IMR-90 (cell line): Measurements from ENCODE around the gene ARSB. TPM values are rescaled to one million over a fixed set of nuclear protein-coding genes. Genes with fewer than 3 reads are reported as not detected.

ENCODE experiments used
- ATAC-seq: fragments of 200-7000 bp; cut with Tn5 transposase; 2 replicates; pipeline ENCODE4 v1.9.1; 2020; ENCODE audit warnings: low read depth, mild to moderate bottlenecking, moderate library complexity
- BruUV-seq: library from RNA; stranded (reverse); fragments of 400-500 nt; replicated peaks from 2 replicates; lab custom pipeline; 2021; lab: Mats Ljungman, UMichigan
- CTCF ChIA-PET: fragments of 300-600 bp; formaldehyde crosslinking; extraction: SDS; loops from one replicate; lab custom pipeline; 2021; ENCODE audit warnings: antibody characterized with exemption; lab: Yijun Ruan, JAX
- POLR2A ChIA-PET: fragments of 300-600 bp; sonication (Branson Sonifier 250); formaldehyde crosslinking; loops from one replicate; lab custom pipeline; 2022; ENCODE audit warnings: antibody characterized with exemption; ENCODE audit not compliant: unreplicated experiment; lab: Charles Lee
- DNase-seq: peaks from one replicate; pipeline ENCODE4 v3.0.0; 2013
- H2AFZ ChIP-seq: replicated peaks from 2 replicates; pipeline ENCODE3; 2013; ENCODE audit warnings: low read length, mild to moderate bottlenecking; ENCODE audit not compliant: poor library complexity
- H2AK5ac ChIP-seq: 2 replicates; pipeline ENCODE4 v1.6.1; 2013; ENCODE audit warnings: low read depth, low read length, inconsistent platforms
- H2AK9ac ChIP-seq: replicated peaks from 2 replicates; pipeline ENCODE3; 2013; ENCODE audit warnings: mild to moderate bottlenecking, low read depth, low read length, moderate library complexity; ENCODE audit not compliant: poor library complexity
- H2BK120ac ChIP-seq: 2 replicates; pipeline ENCODE4 v1.6.1; 2013; ENCODE audit warnings: low read depth, low read length, inconsistent platforms
- H2BK15ac ChIP-seq: 3 replicates; pipeline ENCODE4 v1.6.1; 2013; ENCODE audit warnings: low read depth, low read length, inconsistent platforms
- H2BK20ac ChIP-seq: 2 replicates; pipeline ENCODE4 v1.6.1; 2013; ENCODE audit warnings: low read depth, mild to moderate bottlenecking, inconsistent platforms, low read length, moderate library complexity
- H2BK5ac ChIP-seq: 2 replicates; pipeline ENCODE4 v1.6.1; 2013; ENCODE audit warnings: mild to moderate bottlenecking, low read depth, low read length, inconsistent platforms; ENCODE audit not compliant: poor library complexity, severe bottlenecking
- H3K14ac ChIP-seq: replicated peaks from 2 replicates; pipeline ENCODE4 v1.6.1; 2013; ENCODE audit warnings: low read depth, low read length, inconsistent platforms
- H3K18ac ChIP-seq: 2 replicates; pipeline ENCODE4 v1.6.1; 2013; ENCODE audit warnings: low read depth, low read length, control low read depth
- H3K23ac ChIP-seq: 2 replicates; pipeline ENCODE4 v1.6.1; 2013; ENCODE audit warnings: low read depth, low read length, inconsistent platforms
- H3K27ac ChIP-seq: 2 replicates; pipeline ENCODE4 v1.5.1; 2013; ENCODE audit warnings: mild to moderate bottlenecking, control low read depth, low read length; ENCODE audit not compliant: insufficient read depth
- H3K27me3 ChIP-seq: 2 replicates; pipeline ENCODE4 v1.6.1; 2013; ENCODE audit warnings: low read length; ENCODE audit not compliant: control insufficient read depth, insufficient read depth
- H3K36me3 ChIP-seq: 2 replicates; pipeline ENCODE4 v1.6.1; 2013; ENCODE audit warnings: low read length, mixed read lengths; ENCODE audit not compliant: control insufficient read depth, insufficient read depth
- H3K4ac ChIP-seq: 2 replicates; pipeline ENCODE4 v1.6.1; 2013; ENCODE audit warnings: low read depth, low read length, inconsistent platforms
- H3K4me1 ChIP-seq: 2 replicates; pipeline ENCODE4 v1.6.1; 2013; ENCODE audit warnings: low read length, mixed read lengths; ENCODE audit not compliant: control insufficient read depth, insufficient read depth
- H3K4me2 ChIP-seq: 2 replicates; pipeline ENCODE4 v1.6.1; 2013; ENCODE audit warnings: low read depth, mild to moderate bottlenecking, control low read depth, low read length, moderate library complexity
- H3K4me3 ChIP-seq: 2 replicates; pipeline ENCODE4 v1.5.1; 2013; ENCODE audit warnings: low read depth, mild to moderate bottlenecking, control low read depth, low read length, moderate library complexity; ENCODE audit not compliant: insufficient read depth
- H3K56ac ChIP-seq: 2 replicates; pipeline ENCODE4 v1.6.1; 2013; ENCODE audit warnings: low read length, inconsistent platforms; ENCODE audit not compliant: insufficient read depth; ENCODE audit errors: extremely low read depth
- H3K79me1 ChIP-seq, 2 experiments: 2 replicates each; pipeline ENCODE4 v1.6.1; 2013; ENCODE audit warnings: low read length in 2 of 2, inconsistent platforms in 1 of 2, low read depth in 1 of 2
- H3K9ac ChIP-seq: 2 replicates; pipeline ENCODE4 v1.6.1; 2013; ENCODE audit warnings: low read depth, low read length, control low read depth
- H3K9me1 ChIP-seq: 2 replicates; pipeline ENCODE4 v1.6.1; 2013; ENCODE audit warnings: low read length, inconsistent platforms; ENCODE audit not compliant: insufficient read depth
- H3K9me3 ChIP-seq: 2 replicates; pipeline ENCODE4 v1.6.1; 2013; ENCODE audit warnings: low read length; ENCODE audit not compliant: control insufficient read depth, insufficient read depth
- H4K20me1 ChIP-seq: 2 replicates; pipeline ENCODE4 v1.6.1; 2013; ENCODE audit warnings: low read length, inconsistent platforms; ENCODE audit not compliant: insufficient read depth
- H4K5ac ChIP-seq: 2 replicates; pipeline ENCODE4 v1.6.1; 2013; ENCODE audit warnings: mild to moderate bottlenecking, low read depth, low read length, control low read depth
- H4K8ac ChIP-seq, 2 experiments: 2 replicates each; pipeline ENCODE4 v1.6.1; 2013; ENCODE audit warnings: low read depth in 2 of 2, low read length in 2 of 2, control low read depth in 1 of 2, inconsistent platforms in 1 of 2
- H4K91ac ChIP-seq: 2 replicates; pipeline ENCODE4 v1.6.1; 2013; ENCODE audit warnings: low read depth, low read length, inconsistent platforms; ENCODE audit not compliant: insufficient read depth
- BHLHE40 ChIP-seq: fragments of 150-350 bp; IDR thresholded peaks from 2 replicates; pipeline ENCODE4 v1.6.1; 2016; ENCODE audit warnings: mild to moderate bottlenecking, low read depth, low read length
- CEBPB ChIP-seq: IDR thresholded peaks from 2 replicates; pipeline ENCODE4 v1.6.1; 2012; ENCODE audit warnings: low read depth, low read length, improper control_type of control experiment
- FOS ChIP-seq: fragments of 150-350 bp; IDR thresholded peaks from 2 replicates; pipeline ENCODE4 v1.6.1; 2016; ENCODE audit warnings: low read depth, low read length
- MAFK ChIP-seq: IDR thresholded peaks from 2 replicates; pipeline ENCODE4 v1.6.1; 2012; ENCODE audit warnings: low read depth, low read length, improper control_type of control experiment
- RAD21 ChIP-seq: IDR thresholded peaks from 2 replicates; pipeline ENCODE4 v1.6.1; 2012; ENCODE audit warnings: low read length, improper control_type of control experiment
- RCOR1 ChIP-seq: IDR thresholded peaks from 2 replicates; pipeline ENCODE4 v1.6.1; 2012; ENCODE audit warnings: mild to moderate bottlenecking, low read length, improper control_type of control experiment; ENCODE audit not compliant: insufficient replicate concordance
- RFX5 ChIP-seq: IDR thresholded peaks from 2 replicates; pipeline ENCODE4 v1.8.0; 2012; ENCODE audit warnings: low read depth, mild to moderate bottlenecking, low read length, moderate library complexity
- WGBS, 2 experiments: methylation state at CpG; one replicate each; pipeline versions ENCODE4 v1.1.5 to v1.1.7; 2013; ENCODE audit warnings: missing lambda C conversion rate in 2 of 2; ENCODE audit not compliant: insufficient read length in 1 of 2; ENCODE audit errors: extremely low coverage in 2 of 2; 5-methylcytosine and 5-hydroxymethylcytosine counted together
- dilution Hi-C: fragments of 300-500 bp; cut with HindIII; formaldehyde crosslinking; loops from one replicate; pipeline ENCODE4 v1.14.3; 2018; ENCODE audit warnings: low sequenced_read_pairs; ENCODE audit not compliant: unreplicated experiment
- in situ Hi-C: fragments of 300-500 bp; cut with MboI; formaldehyde crosslinking; loops from 3 replicates; pipeline ENCODE4 v1.14.3; 2019; ENCODE audit warnings: low sequenced_read_pairs, inconsistent platforms, mixed read lengths
- intact Hi-C: fragments of 100-400 bp; cut with micrococcal nuclease; formaldehyde crosslinking; loops from 2 replicates; pipeline ENCODE4 v1.10.0; 2022
- polyA plus RNA-seq, 3 experiments: library from polyadenylated mRNA; depleted of rRNA; stranded (reverse); fragments of >200 nt; gene quantifications; 2 replicates each; pipeline ENCODE4 v1.2.3, GENCODE V29; 2012; ENCODE audit warnings: low replicate concordance in 1 of 3
- total RNA-seq: library from RNA; depleted of rRNA; stranded (reverse); fragments of >200 nt; gene quantifications from 2 replicates; pipeline ENCODE4 v1.2.3, GENCODE V29; 2012
- TF ChIP-seq, protein P1 (sequence below): conservative IDR thresholded peaks from 2 replicates; pipeline ENCODE4 v1.5.1; 2012; ENCODE audit warnings: mild to moderate bottlenecking, low read depth, low read length, improper control_type of control experiment
- TF ChIP-seq, protein P2 (sequence below): fragments of 150-350 bp; IDR thresholded peaks from 2 replicates; pipeline ENCODE4 v1.6.1; 2016; ENCODE audit warnings: low read depth, mild to moderate bottlenecking, low read length, moderate library complexity, borderline replicate concordance

Gene ARSB
- total and polyA plus RNA-seq, 2 of the 4 experiments (the other 2 are of a cell fraction) = 16.0 to 16.3 TPM

DNA sequence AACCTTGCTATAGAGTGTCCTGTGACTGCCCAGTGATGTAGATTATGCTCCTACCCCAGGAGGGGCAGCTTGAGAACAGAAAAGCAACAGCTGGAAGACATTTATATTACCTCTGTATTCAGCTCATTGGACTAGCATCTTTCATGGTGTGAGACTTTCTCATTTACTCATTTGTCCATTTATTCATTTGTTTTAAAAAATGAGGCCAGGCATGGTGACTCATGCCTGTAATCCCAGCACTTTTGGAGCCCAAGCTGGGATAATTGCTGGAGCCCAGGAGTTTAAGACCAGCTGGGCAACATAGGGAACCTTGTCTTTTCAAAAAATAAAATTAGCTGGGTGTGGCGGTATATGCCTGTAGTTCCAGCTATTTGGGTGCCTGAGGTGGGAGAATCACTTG is 206.6 kb downstream of the ARSB start:
- peaks cover 3% of the 10 kb centered on the region; the same call in 1 of the 2 replicates for H3K9me3 ChIP-seq
- no peak overlapping the region for H2AK9ac ChIP-seq
- H2BK15ac ChIP-seq = peak overlapping the region; percentile 67; the same call in 1 of the 3 replicates
- peaks cover 20% of the 10 kb centered on the region for H3K4me1 ChIP-seq
- H3K4me3 ChIP-seq = no peak overlapping the region
- no peak overlapping the region; the same call in 1 of the 2 replicates for H4K5ac ChIP-seq
- H2AFZ ChIP-seq = no peak overlapping the region
- H3K4me2 ChIP-seq = no peak overlapping the region
- H3K14ac ChIP-seq = no peak overlapping the region
- H2BK20ac ChIP-seq = peak overlapping the region; percentile 70; the same call in 1 of the 2 replicates
- peak overlapping the region in 1 of 2 experiments; percentile 76; a peak in 2 of 4 replicates for H4K8ac ChIP-seq
- DNase-seq = peak; percentile 81
- peak; percentile 71 for ATAC-seq
- H3K27me3 ChIP-seq = no peaks in the 10 kb centered on the region
- ChIA-PET POLR2A (no interaction called here), CTCF (no interaction called here)
- H3K79me1 ChIP-seq = no peaks in the 10 kb centered on the region
- peak overlapping the region; percentile 57 for H2AK5ac ChIP-seq
- H3K18ac ChIP-seq = peak overlapping the region; percentile 90; the same call in 1 of the 2 replicates
- H3K9ac ChIP-seq = no peak overlapping the region
- H2BK5ac ChIP-seq = peak overlapping the region; percentile 2
- TF ChIP-seq BHLHE40 = no peak
- TF ChIP-seq FOS = peak; percentile 65; the same call in 1 of the 2 replicates
- TF ChIP-seq RAD21 = 0 out of 2 replicates have a peak, but pooled peaks have one; percentile 2
- TF ChIP-seq, protein P1, sequence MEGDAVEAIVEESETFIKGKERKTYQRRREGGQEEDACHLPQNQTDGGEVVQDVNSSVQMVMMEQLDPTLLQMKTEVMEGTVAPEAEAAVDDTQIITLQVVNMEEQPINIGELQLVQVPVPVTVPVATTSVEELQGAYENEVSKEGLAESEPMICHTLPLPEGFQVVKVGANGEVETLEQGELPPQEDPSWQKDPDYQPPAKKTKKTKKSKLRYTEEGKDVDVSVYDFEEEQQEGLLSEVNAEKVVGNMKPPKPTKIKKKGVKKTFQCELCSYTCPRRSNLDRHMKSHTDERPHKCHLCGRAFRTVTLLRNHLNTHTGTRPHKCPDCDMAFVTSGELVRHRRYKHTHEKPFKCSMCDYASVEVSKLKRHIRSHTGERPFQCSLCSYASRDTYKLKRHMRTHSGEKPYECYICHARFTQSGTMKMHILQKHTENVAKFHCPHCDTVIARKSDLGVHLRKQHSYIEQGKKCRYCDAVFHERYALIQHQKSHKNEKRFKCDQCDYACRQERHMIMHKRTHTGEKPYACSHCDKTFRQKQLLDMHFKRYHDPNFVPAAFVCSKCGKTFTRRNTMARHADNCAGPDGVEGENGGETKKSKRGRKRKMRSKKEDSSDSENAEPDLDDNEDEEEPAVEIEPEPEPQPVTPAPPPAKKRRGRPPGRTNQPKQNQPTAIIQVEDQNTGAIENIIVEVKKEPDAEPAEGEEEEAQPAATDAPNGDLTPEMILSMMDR = no peak
- no peak for TF ChIP-seq CEBPB
- TF ChIP-seq RCOR1 = no peak
- no peak for TF ChIP-seq RFX5
- no peak for TF ChIP-seq MAFK
- TF ChIP-seq, protein P2, sequence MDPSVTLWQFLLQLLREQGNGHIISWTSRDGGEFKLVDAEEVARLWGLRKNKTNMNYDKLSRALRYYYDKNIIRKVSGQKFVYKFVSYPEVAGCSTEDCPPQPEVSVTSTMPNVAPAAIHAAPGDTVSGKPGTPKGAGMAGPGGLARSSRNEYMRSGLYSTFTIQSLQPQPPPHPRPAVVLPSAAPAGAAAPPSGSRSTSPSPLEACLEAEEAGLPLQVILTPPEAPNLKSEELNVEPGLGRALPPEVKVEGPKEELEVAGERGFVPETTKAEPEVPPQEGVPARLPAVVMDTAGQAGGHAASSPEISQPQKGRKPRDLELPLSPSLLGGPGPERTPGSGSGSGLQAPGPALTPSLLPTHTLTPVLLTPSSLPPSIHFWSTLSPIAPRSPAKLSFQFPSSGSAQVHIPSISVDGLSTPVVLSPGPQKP = no peak
- H3K27ac ChIP-seq = peak overlapping the region; percentile 85; the same call in 1 of the 2 replicates
- no peaks in the 10 kb centered on the region for H3K36me3 ChIP-seq
- dilution Hi-C loops = no loop called here
- in situ Hi-C loops = no loop called here
- WGBS, 2 experiments = no CpG with 5 or more reads among the region's 1 CpG
- peak overlapping the region; percentile 68 for H3K4ac ChIP-seq
- peak overlapping the region; percentile 65; the same call in 1 of the 2 replicates for H2BK120ac ChIP-seq
- intact Hi-C loops = no loop called here
- H3K56ac ChIP-seq = no peak overlapping the region
- BruUV-seq = no TSS peak
- H4K91ac ChIP-seq = peak overlapping the region; percentile 53; the same call in 1 of the 2 replicates
- H3K9me1 ChIP-seq = peaks cover 22% of the 10 kb centered on the region
- no peaks in the 10 kb centered on the region for H4K20me1 ChIP-seq
- H3K23ac ChIP-seq = no peak overlapping the region
